Lung (tissue), 12 donors: ENCODE results near the gene CD14. TPM values are rescaled to one million over a fixed set of nuclear protein-coding genes. Genes with fewer than 3 reads are reported as not detected.
"Not testable (repeated sequence)": the region's sequence is repeated elsewhere in the genome, so short reads cannot be mapped to it uniquely, and the experiment has no call there.

Experiments
- ATAC-seq: fragments of 200-7000 bp; cut with Tn5 transposase; one replicate; pipeline ENCODE4 v1.9.1; 2020; ENCODE audit warnings: moderate number of reproducible peaks; ENCODE audit not compliant: insufficient read depth, low FRiP score
- DNase-seq, 3 donors: peaks; one replicate each; pipeline ENCODE4 v3.0.0-alpha.2; 2013 to 2017
- H3K27ac ChIP-seq, 2 donors: one replicate each; pipeline ENCODE4 v1.5.1; 2013; ENCODE audit warnings: mild to moderate bottlenecking in 2 of 2, moderate library complexity in 2 of 2, control low read depth in 1 of 2, inconsistent platforms in 1 of 2, low read depth in 1 of 2, low read length in 1 of 2
- H3K27me3 ChIP-seq, 3 donors: one replicate each; pipeline ENCODE4 v1.5.1; 2013; ENCODE audit warnings: low read length in 2 of 3; ENCODE audit not compliant: control insufficient read depth in 3 of 3, insufficient read depth in 3 of 3
- H3K36me3 ChIP-seq, 4 donors: one replicate each; pipeline ENCODE4 v1.5.1; 2013; ENCODE audit warnings: low read length in 4 of 4, mild to moderate bottlenecking in 1 of 4, moderate library complexity in 1 of 4; ENCODE audit not compliant: control insufficient read depth in 4 of 4, insufficient read depth in 4 of 4
- H3K4me1 ChIP-seq, 5 donors: one replicate each; pipeline ENCODE4 v1.5.1; 2013; ENCODE audit warnings: low read length in 5 of 5, mild to moderate bottlenecking in 2 of 5, moderate library complexity in 1 of 5; ENCODE audit not compliant: control insufficient read depth in 5 of 5, insufficient read depth in 5 of 5
- H3K4me3 ChIP-seq: one replicate; pipeline ENCODE4 v1.5.1; 2013; ENCODE audit warnings: mild to moderate bottlenecking, control low read depth, moderate library complexity
- H3K9ac ChIP-seq, 2 donors: one replicate each; pipeline ENCODE4 v1.5.1; 2013; ENCODE audit warnings: low read length in 2 of 2, control low read depth in 1 of 2; ENCODE audit not compliant: insufficient read depth in 1 of 2
- H3K9me3 ChIP-seq, 4 donors: one replicate each; pipeline ENCODE4 v1.5.1; 2013; ENCODE audit warnings: low read length in 3 of 4, mild to moderate bottlenecking in 1 of 4, moderate library complexity in 1 of 4; ENCODE audit not compliant: control insufficient read depth in 4 of 4, insufficient read depth in 3 of 4
- WGBS, 2 donors: extraction: QIAGEN DNeasy Blood & Tissue Kit; methylation state at CpG; one replicate each; pipeline ENCODE4 v1.1.7; 2013; 5-methylcytosine and 5-hydroxymethylcytosine counted together
- polyA plus RNA-seq, 2 donors: library from polyadenylated mRNA; stranded (reverse); fragments of 200-250 nt; gene quantifications; one replicate each; pipeline ENCODE4 v1.2.1, GENCODE V29; 2013
- total RNA-seq, 2 donors: library from RNA; depleted of rRNA in 1 of 2; stranded (reverse); fragments of >200 nt in 1 of 2; gene quantifications; one replicate each; pipeline ENCODE4 v1.2.1, GENCODE V29; 2014 to 2021
- TF ChIP-seq, protein P1 (sequence below): IDR thresholded peaks from 2 replicates; pipeline ENCODE4 v1.5.1; 2012; ENCODE audit warnings: mild to moderate bottlenecking; ENCODE audit errors: control extremely low read depth, extremely low read depth
- donor health status: control.
- donor health status: control.
- donor health status: Bipolar disorder and iron deficiency.
- donor health status: healthy.
- donor health status: DM: yes; HTN: yes; CAD: no.

The CD14 gene
- total and polyA plus RNA-seq, 4 donors = 57.9 to 357 (median 80.2) TPM

DNA sequence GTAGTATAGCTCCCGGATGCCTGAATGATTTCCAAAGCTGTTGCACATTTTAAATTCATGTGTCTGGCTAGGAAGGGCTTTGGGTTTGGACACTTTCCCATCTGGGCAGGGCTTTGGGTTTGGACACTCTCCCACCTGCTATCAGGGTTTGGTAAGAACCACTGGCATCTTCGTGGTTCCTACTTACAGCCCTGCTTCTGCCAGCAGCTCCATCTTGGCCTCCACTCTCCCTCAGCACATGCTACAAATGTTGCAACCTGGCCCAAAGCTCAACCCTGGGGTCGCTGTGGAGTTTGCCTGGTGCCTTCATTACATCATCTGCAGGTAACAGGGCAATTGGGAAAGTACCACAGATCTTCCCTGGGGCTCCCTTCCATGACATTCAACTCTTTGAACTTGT lies 9.7 kb upstream of the CD14 start:
- 61 to 66% methylated on average over 3 of the region's 3 CpGs for WGBS, 2 donors
- H3K9ac ChIP-seq = no peak overlapping the region
- H3K27me3 ChIP-seq = no peaks in the 10 kb centered on the region
- ATAC-seq = no peak
- H3K36me3 ChIP-seq = peaks cover 0 to 26% (median 23%) of the 10 kb centered on the region in 4 donors
- no peak overlapping the region for H3K4me3 ChIP-seq
- H3K4me1 ChIP-seq = peaks cover 3 to 20% (median 8%) of the 10 kb centered on the region in 5 donors
- no peak for DNase-seq
- no peak overlapping the region for H3K27ac ChIP-seq
- H3K9me3 ChIP-seq = no peaks in the 10 kb centered on the region
- TF ChIP-seq, protein P1, sequence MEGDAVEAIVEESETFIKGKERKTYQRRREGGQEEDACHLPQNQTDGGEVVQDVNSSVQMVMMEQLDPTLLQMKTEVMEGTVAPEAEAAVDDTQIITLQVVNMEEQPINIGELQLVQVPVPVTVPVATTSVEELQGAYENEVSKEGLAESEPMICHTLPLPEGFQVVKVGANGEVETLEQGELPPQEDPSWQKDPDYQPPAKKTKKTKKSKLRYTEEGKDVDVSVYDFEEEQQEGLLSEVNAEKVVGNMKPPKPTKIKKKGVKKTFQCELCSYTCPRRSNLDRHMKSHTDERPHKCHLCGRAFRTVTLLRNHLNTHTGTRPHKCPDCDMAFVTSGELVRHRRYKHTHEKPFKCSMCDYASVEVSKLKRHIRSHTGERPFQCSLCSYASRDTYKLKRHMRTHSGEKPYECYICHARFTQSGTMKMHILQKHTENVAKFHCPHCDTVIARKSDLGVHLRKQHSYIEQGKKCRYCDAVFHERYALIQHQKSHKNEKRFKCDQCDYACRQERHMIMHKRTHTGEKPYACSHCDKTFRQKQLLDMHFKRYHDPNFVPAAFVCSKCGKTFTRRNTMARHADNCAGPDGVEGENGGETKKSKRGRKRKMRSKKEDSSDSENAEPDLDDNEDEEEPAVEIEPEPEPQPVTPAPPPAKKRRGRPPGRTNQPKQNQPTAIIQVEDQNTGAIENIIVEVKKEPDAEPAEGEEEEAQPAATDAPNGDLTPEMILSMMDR = no peak

DNA sequence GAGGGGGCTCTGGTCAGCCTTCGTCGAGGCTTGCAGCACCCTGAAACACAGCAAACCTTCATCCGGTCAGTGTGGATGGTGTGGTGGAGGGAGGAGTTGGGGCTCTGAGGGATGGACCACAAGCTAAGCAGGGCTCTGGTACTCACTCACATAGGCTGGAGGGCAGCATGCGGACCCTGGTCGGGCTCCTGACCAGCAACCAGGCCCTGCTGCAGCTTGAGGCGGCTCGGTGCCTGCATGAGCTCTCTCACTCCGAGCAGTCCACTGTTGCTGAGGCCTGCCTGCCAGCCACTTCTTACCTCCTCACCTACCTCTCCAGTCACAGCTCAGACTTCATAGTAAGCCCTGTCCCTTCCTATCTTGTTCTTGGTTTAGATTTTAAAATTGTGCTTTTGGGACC lies 8.7 kb upstream of the CD14 start:
- Histone ChIP-seq H3K9ac (no peak overlapping the region), H3K4me1 (peaks cover 2 to 17% (median 8%) of the 10 kb centered on the region in 5 donors), H3K4me3 (no peak overlapping the region), H3K27ac (no peak overlapping the region), H3K36me3 (peaks cover 0 to 26% (median 23%) of the 10 kb centered on the region in 4 donors), H3K27me3 (no peaks in the 10 kb centered on the region), H3K9me3 (no peaks in the 10 kb centered on the region)
- ATAC-seq (no peak), DNase-seq (no peak)
- 92 to 95% methylated on average over 8 of the region's 8 CpGs for WGBS, 2 donors
- TF ChIP-seq, protein P1 = no peak

DNA sequence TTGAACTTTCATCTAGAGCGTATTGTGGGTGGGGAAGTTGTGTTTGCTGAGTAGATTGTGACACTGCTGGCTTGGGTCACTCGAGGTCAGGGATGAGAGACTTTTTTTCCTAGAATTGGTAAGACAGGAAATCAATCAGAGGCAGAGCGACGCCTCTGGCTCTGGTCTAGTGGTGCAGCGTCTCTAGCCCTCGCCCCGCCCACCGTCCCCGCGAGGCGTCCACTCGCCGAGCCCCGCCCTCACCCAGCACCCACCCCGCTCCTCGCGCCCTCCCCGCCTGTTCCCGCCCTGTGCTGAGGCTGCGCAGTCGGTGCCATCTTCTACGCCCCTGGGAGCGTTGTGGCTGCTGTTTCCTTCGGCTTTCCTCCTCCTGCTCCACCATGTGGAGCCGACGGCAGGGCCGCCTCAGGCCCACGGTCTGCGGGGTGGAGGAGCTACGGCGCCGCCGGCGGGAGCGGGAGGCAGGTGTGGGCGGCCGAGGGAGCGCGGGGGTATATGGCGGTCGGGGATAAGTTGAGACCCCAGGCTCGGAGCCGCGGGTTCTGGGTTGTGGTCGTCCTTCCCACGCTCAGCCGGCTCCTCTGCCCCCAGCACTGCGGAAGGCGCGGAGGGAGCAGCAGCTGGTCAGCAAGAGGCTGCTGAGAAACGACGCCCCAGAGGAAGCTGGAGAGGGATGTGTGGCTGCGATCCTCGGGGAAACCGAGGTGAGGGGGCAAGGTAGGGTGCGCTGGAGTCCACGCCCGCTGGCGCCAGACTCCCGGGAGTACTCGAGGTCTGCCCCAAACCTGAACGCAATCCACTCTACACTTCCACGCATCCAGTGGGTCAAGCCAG lies 6.4 kb upstream of the CD14 start, which contains the start of gene TMCO6:
TSS of gene TMCO6 (plus strand) at position 304 of the 834 bp plus-strand sequence. CDS start at position 381, 77 bp downstream.
- TF ChIP-seq, protein P1 = peak; percentile 18
- H3K27ac ChIP-seq = peak within 1 kb of the TSS; percentile 88 to 96
- peak within 1 kb of the TSS in 1 of 2 donors; percentile 89 for H3K9ac ChIP-seq
- no peaks in the 10 kb centered on the region for H3K9me3 ChIP-seq
- DNase-seq = peak; percentile 96 to 97 (median 97)
- peaks cover 0 to 2% (median 0%) of the 10 kb centered on the region in 3 donors for H3K27me3 ChIP-seq
- 1% methylated on average over 61 to 63 of the region's 63 CpGs for WGBS, 2 donors
- H3K36me3 ChIP-seq = peaks cover 0 to 18% (median 15%) of the 10 kb centered on the region in 4 donors
- peak; percentile 99 for ATAC-seq
- H3K4me3 ChIP-seq = peak within 1 kb of the TSS; percentile 89
- peaks cover 0 to 11% (median 4%) of the 10 kb centered on the region in 5 donors for H3K4me1 ChIP-seq

DNA sequence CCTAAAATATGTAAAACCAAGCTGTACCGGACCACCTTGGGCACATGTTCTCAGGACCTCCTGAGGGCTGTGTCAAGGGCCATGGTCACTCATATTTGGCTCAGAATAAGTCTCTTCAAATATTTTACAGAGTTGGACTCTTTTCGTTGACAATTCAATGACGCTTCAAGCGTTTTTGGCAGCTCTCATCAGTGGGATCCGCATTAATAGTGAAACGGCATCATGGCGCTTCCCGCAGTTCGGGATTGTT lies 5.8 kb upstream of the CD14 start:
- H3K36me3 ChIP-seq = peaks cover 0 to 16% (median 10%) of the 10 kb centered on the region in 4 donors
- not testable (repeated sequence) for H3K27me3 ChIP-seq, H3K9me3 ChIP-seq, ATAC-seq, DNase-seq
- WGBS, 2 donors = 10 to 16% methylated on average over 9 of the region's 9 CpGs
- peak overlapping the region; percentile 72 to 80 for H3K27ac ChIP-seq
- H3K9ac ChIP-seq = peak overlapping the region in 1 of 2 donors; percentile 89
- H3K4me3 ChIP-seq = peak overlapping the region; percentile 28
- peaks cover 0 to 11% (median 4%) of the 10 kb centered on the region in 5 donors for H3K4me1 ChIP-seq
